A549 (cell line): ENCODE data around the gene FN3KRP. TPM values are rescaled to one million over a fixed set of nuclear protein-coding genes. Genes with fewer than 3 reads are reported as not detected.

Source experiments
- ATAC-seq, 2 experiments: fragments of 200-7000 bp in 1 of 2; fragments of >200 bp in 1 of 2; cut with Nextera tagmentation in 1 of 2; cut with Tn5 transposase in 1 of 2; 3 replicates each; pipeline versions ENCODE4 v1.8.0 to v1.9.1; 2018 to 2020; ENCODE audit warnings: mild to moderate bottlenecking in 1 of 2, moderate library complexity in 1 of 2
- CTCF ChIA-PET: fragments of 300-600 bp; sonication (Branson Sonifier 250); formaldehyde crosslinking; extraction: SDS; loops from one replicate; lab custom pipeline; 2021; ENCODE audit warnings: antibody characterized with exemption, inconsistent platforms; lab: Yijun Ruan, JAX
- POLR2A ChIA-PET: fragments of 350-600 bp; formaldehyde crosslinking; extraction: SDS; loops from one replicate; lab custom pipeline; 2021; ENCODE audit warnings: antibody characterized with exemption, inconsistent platforms; lab: Yijun Ruan, JAX
- DNase-seq, 2 experiments: peaks; one replicate each; pipeline versions ENCODE4 v3.0.0 to v3.0.0-alpha.2; 2011 to 2016; ENCODE audit warnings: low read depth in 1 of 2, low spot score in 1 of 2
- FAIRE-seq: peaks from 2 replicates; lab custom pipeline; 2011; peaks lifted over from hg19 to GRCh38; lab: Jason Lieb, UNC
- H3K27ac ChIP-seq, 2 experiments: fragments of >200 bp; sonication (Bioruptor Twin); formaldehyde crosslinking; 3 replicates each; pipeline ENCODE4 v1.5.1; 2016 to 2017
- H3K4me1 ChIP-seq: fragments of >200 bp; sonication (Bioruptor Twin); formaldehyde crosslinking; 3 replicates; pipeline ENCODE4 v1.6.1; 2016
- H3K4me2 ChIP-seq: fragments of >200 bp; sonication (Bioruptor Twin); formaldehyde crosslinking; 3 replicates; pipeline ENCODE4 v1.6.1; 2016
- H3K4me3 ChIP-seq: fragments of >200 bp; sonication (Bioruptor Twin); formaldehyde crosslinking; 3 replicates; pipeline ENCODE4 v1.5.1; 2016
- H3K9me3 ChIP-seq: fragments of >200 bp; sonication (Bioruptor Twin); formaldehyde crosslinking; 3 replicates; pipeline ENCODE4 v1.6.1; 2016
- BHLHE40 ChIP-seq: IDR thresholded peaks from 2 replicates; pipeline ENCODE4 v1.6.1; 2012; ENCODE audit warnings: low read depth, low read length, inconsistent platforms
- CBX2 ChIP-seq: fragments of 200-600 bp; sonication (generic); IDR thresholded peaks from 2 replicates; pipeline ENCODE4 v1.6.1; 2016; ENCODE audit warnings: low read depth, mild to moderate bottlenecking, borderline replicate concordance
- CHD2 ChIP-seq: fragments of 150-350 bp; IDR thresholded peaks from 2 replicates; pipeline ENCODE4 v1.6.1; 2014; ENCODE audit warnings: low read length; ENCODE audit not compliant: partially characterized antibody
- CHD4 ChIP-seq: fragments of 200-600 bp; sonication (generic); IDR thresholded peaks from 2 replicates; pipeline ENCODE4 v1.6.1; 2016; ENCODE audit warnings: antibody characterized with exemption, mild to moderate bottlenecking, borderline replicate concordance
- EHMT2 ChIP-seq: fragments of 200-600 bp; sonication (generic); IDR thresholded peaks from 2 replicates; pipeline ENCODE4 v1.6.1; 2016; ENCODE audit warnings: antibody characterized with exemption, low read depth, mild to moderate bottlenecking, moderate library complexity
- EP300 ChIP-seq, 2 experiments: fragments of >200 bp; sonication (Bioruptor Twin); formaldehyde crosslinking; IDR thresholded peaks; 2 replicates in 1 of 2; 3 replicates in 1 of 2; pipeline ENCODE4 v1.6.1; 2016 to 2017
- FOSB ChIP-seq: fragments of 250-450 bp; sonication (Bioruptor Pico); IDR thresholded peaks from 2 replicates; pipeline ENCODE4 v1.5.0; 2020; ENCODE audit warnings: mild to moderate bottlenecking, moderate library complexity
- FOSL2 ChIP-seq, 2 experiments: fragments of 450-650 bp in 1 of 2; fragments of >200 bp in 1 of 2; sonication (Bioruptor Twin) in 1 of 2; formaldehyde crosslinking; IDR thresholded peaks; 2 replicates each; pipeline versions ENCODE4 v1.5.0 to v1.6.1; 2016 to 2020; ENCODE audit warnings: mild to moderate bottlenecking in 1 of 2, moderate library complexity in 1 of 2
- GATA3 ChIP-seq: IDR thresholded peaks from 2 replicates; pipeline ENCODE4 v1.6.1; 2012; ENCODE audit warnings: borderline replicate concordance
- HDAC2 ChIP-seq: fragments of 200-600 bp; sonication (generic); IDR thresholded peaks from 2 replicates; pipeline ENCODE4 v1.6.1; 2016
- HOXA7 ChIP-seq: fragments of 250-450 bp; sonication (Bioruptor Pico); IDR thresholded peaks from 2 replicates; pipeline ENCODE4 v1.5.0; 2020; ENCODE audit warnings: mild to moderate bottlenecking, moderate library complexity
- HOXB13 ChIP-seq: fragments of 250-450 bp; sonication (Bioruptor Pico); IDR thresholded peaks from 2 replicates; pipeline ENCODE4 v1.5.0; 2020; ENCODE audit warnings: low read depth, mild to moderate bottlenecking, moderate library complexity
- MAFK ChIP-seq: fragments of 450-650 bp; IDR thresholded peaks from 2 replicates; pipeline ENCODE4 v1.6.1; 2014; ENCODE audit not compliant: partially characterized antibody
- MYC ChIP-seq: IDR thresholded peaks from 2 replicates; pipeline ENCODE4 v1.6.1; 2012; ENCODE audit warnings: mild to moderate bottlenecking, inconsistent platforms, low read length, improper control_type of control experiment, borderline replicate concordance
- NFE2L2 ChIP-seq: fragments of 150-350 bp; conservative IDR thresholded peaks from 2 replicates; pipeline ENCODE4 v1.6.1; 2014; ENCODE audit warnings: low read length
- NR3C1 ChIP-seq: fragments of >200 bp; sonication (Bioruptor Twin); formaldehyde crosslinking; IDR thresholded peaks from 3 replicates; pipeline ENCODE4 v1.6.1; 2017
- RAD21 ChIP-seq, 2 experiments: fragments of >200 bp in 1 of 2; sonication (Bioruptor Twin) in 1 of 2; formaldehyde crosslinking in 1 of 2; IDR thresholded peaks in 1 of 2; conservative IDR thresholded peaks in 1 of 2; 2 replicates in 1 of 2; 3 replicates in 1 of 2; pipeline ENCODE4 v1.6.1; 2012 to 2018; ENCODE audit warnings: inconsistent platforms in 1 of 2
- RFX5 ChIP-seq: fragments of 450-650 bp; IDR thresholded peaks from 2 replicates; pipeline ENCODE4 v1.7.1; 2014; ENCODE audit warnings: antibody characterized with exemption, mild to moderate bottlenecking, moderate library complexity
- SMC3 ChIP-seq: fragments of >200 bp; sonication (Bioruptor Twin); formaldehyde crosslinking; IDR thresholded peaks from 3 replicates; pipeline ENCODE4 v1.6.1; 2018; ENCODE audit warnings: inconsistent platforms
- TFCP2L1 ChIP-seq: fragments of 250-450 bp; sonication (Bioruptor Pico); IDR thresholded peaks from 2 replicates; pipeline ENCODE4 v1.5.0; 2021; ENCODE audit warnings: mild to moderate bottlenecking
- USF2 ChIP-seq: fragments of 450-650 bp; IDR thresholded peaks from 2 replicates; pipeline ENCODE4 v1.6.1; 2014; ENCODE audit warnings: antibody characterized with exemption
- ZFP36 ChIP-seq: fragments of 450-650 bp; IDR thresholded peaks from 2 replicates; pipeline ENCODE4 v1.6.1; 2014; ENCODE audit warnings: borderline replicate concordance; ENCODE audit not compliant: partially characterized antibody
- WGBS: methylation state at CpG from one replicate; pipeline ENCODE4 v1.1.6; 2017; ENCODE audit errors: missing lambda C conversion rate; 5-methylcytosine and 5-hydroxymethylcytosine counted together
- polyA plus RNA-seq, 4 experiments: library from polyadenylated mRNA; depleted of rRNA in 3 of 4; stranded (reverse); fragments of >200 nt; fragmentation: RNase III in 1 of 4; extraction: RNeasy Plus Mini Kit Qiagen cat#74134 plus additional on column Dnase treatment in 1 of 4; gene quantifications; 2 replicates in 3 of 4; 3 replicates in 1 of 4; pipeline ENCODE4 v1.2.3, GENCODE V29; 2011 to 2017
- TF ChIP-seq, protein P1 (sequence below): IDR thresholded peaks from 2 replicates; pipeline ENCODE4 v1.6.1; 2012
- TF ChIP-seq, protein P2 (sequence below): IDR thresholded peaks from 2 replicates; pipeline ENCODE4 v1.6.1; 2012
- TF ChIP-seq, protein P3 (sequence below): IDR thresholded peaks from 2 replicates; pipeline ENCODE4 v1.6.1; 2012; ENCODE audit warnings: low read depth, borderline replicate concordance

FN3KRP gene
- polyA plus RNA-seq, 2 of the 4 experiments (the other 2 are of a cell fraction) = 41.1 to 62.4 TPM

DNA sequence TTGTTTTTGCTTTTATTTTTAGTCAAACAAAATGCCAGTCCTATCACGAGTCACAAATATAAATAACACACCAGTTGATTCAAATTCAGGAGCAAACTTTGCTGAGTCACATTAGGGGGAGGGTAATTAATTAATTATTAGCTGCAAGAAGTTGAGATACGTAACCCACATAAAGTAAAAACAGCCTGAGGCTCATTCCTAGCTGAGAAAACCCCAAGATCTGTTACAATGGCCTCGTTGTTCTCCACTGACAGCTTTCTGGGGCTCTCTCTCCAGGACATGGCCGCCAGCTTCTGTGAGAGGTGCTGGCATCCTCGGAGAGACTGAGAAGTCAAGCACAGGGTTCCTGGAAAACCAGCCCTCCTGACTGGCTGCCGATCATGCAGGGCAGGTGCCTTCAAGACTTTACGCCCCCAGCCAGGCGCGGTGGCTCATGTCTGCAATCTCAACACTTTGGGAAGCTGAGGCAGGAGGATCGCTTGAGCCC, 29.1 kb upstream of the FN3KRP start (continued):
- TF ChIP-seq, protein P1, sequence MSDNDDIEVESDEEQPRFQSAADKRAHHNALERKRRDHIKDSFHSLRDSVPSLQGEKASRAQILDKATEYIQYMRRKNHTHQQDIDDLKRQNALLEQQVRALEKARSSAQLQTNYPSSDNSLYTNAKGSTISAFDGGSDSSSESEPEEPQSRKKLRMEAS = peak; percentile 37

DNA sequence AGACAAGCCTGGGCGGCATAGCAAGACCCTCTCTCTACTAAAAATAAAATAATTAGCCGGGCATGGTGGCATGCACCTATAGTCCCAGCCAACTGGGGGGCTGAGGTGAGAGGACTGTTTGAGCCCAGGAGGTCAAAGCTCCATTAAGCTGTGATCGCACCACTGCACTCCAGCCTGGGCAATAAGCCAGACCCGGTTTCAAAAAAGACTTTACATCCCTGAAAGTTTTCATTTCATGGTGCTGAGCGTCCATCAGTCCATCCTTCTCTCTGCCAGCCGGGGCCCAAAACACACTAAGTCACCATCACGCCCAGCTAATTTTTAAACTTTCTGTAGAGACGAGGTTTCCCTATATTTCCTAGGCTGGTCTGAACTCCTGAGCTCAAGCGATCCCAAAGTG, 28.6 kb upstream of the FN3KRP start:
- Histone ChIP-seq H3K9me3 (0 out of 3 replicates have a peak, but pooled peaks cover under 1% of the 10 kb centered on the region), H3K4me1 (peaks cover 41% of the 10 kb centered on the region), H3K27ac (peak overlapping the region; percentile 87 to 89), H3K4me3 (no peak overlapping the region), H3K4me2 (peak overlapping the region; percentile 85)
- TF ChIP-seq FOSB (CRISPR knock-in tag) = no peak
- no peak for TF ChIP-seq TFCP2L1
- TF ChIP-seq NFE2L2 = no peak
- no peak for TF ChIP-seq HDAC2
- TF ChIP-seq MAFK = no peak
- TF ChIP-seq CBX2 = no peak
- no peak for TF ChIP-seq MYC
- no peak for TF ChIP-seq RAD21 (conservative IDR thresholded peaks at IDR 0.05 in 1 of 2, IDR thresholded peaks at IDR 0.05 in 1 of 2)
- no peak for TF ChIP-seq SMC3
- no peak for TF ChIP-seq HOXB13
- no peak for TF ChIP-seq CHD2
- TF ChIP-seq HOXA7 = no peak
- TF ChIP-seq USF2 = no peak
- no peak for TF ChIP-seq CHD4
- ATAC-seq = peak in 1 of 2 experiments; percentile 10; a peak in 2 of 6 replicates
- POLR2A ChIA-PET = interaction anchor here (1.1 kb wide), 1 partner anchor 19 kb away, joined by 3 read pairs; no protein-coding TSS in a partner anchor
- no peak for FAIRE-seq
- 90% methylated on average over 9 of the region's 9 CpGs for WGBS
- no peak for DNase-seq
- CTCF ChIA-PET = interaction anchor here (0.8 to 7.7 kb wide), 6 partner anchors 9 to 133 kb away, joined by 3 to 62 read pairs (median 6); no protein-coding TSS in a partner anchor

GRCh38 chr17:82689077-82689476, 27.4 kb upstream of the FN3KRP start:
- ChIA-PET POLR2A (no interaction called here), CTCF (interaction anchor here (0.7 to 7.7 kb wide), 4 partner anchors 8 to 311 kb away, joined by 4 to 62 read pairs (median 9); no protein-coding TSS in a partner anchor)
- peak in 1 of 2 experiments; percentile 14; a peak in 3 of 6 replicates for ATAC-seq
- no peak for FAIRE-seq
- peaks cover 1% of the 10 kb centered on the region; the same call in 2 of the 3 replicates for H3K9me3 ChIP-seq
- no peak for DNase-seq
- WGBS = 84% methylated on average over 8 of the region's 8 CpGs
- peaks cover 32% of the 10 kb centered on the region for H3K4me1 ChIP-seq
- H3K4me3 ChIP-seq = no peak overlapping the region
- no peak overlapping the region for H3K4me2 ChIP-seq
- H3K27ac ChIP-seq = peak overlapping the region; percentile 39 to 89; a peak in 3 of 6 replicates
- TF ChIP-seq CHD4 (no peak), NR3C1 (no peak), RFX5 (no peak), EHMT2 (no peak), FOSL2 (IDR thresholded peaks at IDR 0.05) (no peak), FOSL2 (CRISPR knock-in tag; IDR thresholded peaks at IDR 0.05) (no peak), ZFP36 (no peak), CHD2 (no peak), GATA3 (no peak), BHLHE40 (no peak), EP300 (IDR thresholded peaks at IDR 0.05) (no peak), NFE2L2 (no peak)
- TF ChIP-seq, protein P2, sequence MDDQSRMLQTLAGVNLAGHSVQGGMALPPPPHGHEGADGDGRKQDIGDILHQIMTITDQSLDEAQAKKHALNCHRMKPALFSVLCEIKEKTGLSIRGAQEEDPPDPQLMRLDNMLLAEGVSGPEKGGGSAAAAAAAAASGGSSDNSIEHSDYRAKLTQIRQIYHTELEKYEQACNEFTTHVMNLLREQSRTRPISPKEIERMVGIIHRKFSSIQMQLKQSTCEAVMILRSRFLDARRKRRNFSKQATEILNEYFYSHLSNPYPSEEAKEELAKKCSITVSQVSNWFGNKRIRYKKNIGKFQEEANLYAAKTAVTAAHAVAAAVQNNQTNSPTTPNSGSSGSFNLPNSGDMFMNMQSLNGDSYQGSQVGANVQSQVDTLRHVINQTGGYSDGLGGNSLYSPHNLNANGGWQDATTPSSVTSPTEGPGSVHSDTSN = no peak
- TF ChIP-seq, protein P3, sequence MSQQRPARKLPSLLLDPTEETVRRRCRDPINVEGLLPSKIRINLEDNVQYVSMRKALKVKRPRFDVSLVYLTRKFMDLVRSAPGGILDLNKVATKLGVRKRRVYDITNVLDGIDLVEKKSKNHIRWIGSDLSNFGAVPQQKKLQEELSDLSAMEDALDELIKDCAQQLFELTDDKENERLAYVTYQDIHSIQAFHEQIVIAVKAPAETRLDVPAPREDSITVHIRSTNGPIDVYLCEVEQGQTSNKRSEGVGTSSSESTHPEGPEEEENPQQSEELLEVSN = no peak
